T-helper 1 cell treated with Interleukin-12 subunit alpha and Interleukin-12 subunit beta and Interleukin-4 antibody, amounts not matched to agents 30 ng/mL and 1 ng/mL, for 36 hours (primary cell): ENCODE measurements around the gene SCAMP2. TPM values are rescaled to one million over a fixed set of nuclear protein-coding genes. Genes with fewer than 3 reads are reported as not detected.

Experiments used
- intact Hi-C: fragments of 100-400 bp; cut with micrococcal nuclease; formaldehyde crosslinking; loops from one replicate; pipeline ENCODE4 v1.15.1; 2024
- total RNA-seq: library from RNA; stranded (reverse); gene quantifications from 2 replicates; pipeline ENCODE4 v1.2.3, GENCODE V29; 2022

SCAMP2 gene
- total RNA-seq, 1 donor from 2014 or later: 156 TPM

DNA sequence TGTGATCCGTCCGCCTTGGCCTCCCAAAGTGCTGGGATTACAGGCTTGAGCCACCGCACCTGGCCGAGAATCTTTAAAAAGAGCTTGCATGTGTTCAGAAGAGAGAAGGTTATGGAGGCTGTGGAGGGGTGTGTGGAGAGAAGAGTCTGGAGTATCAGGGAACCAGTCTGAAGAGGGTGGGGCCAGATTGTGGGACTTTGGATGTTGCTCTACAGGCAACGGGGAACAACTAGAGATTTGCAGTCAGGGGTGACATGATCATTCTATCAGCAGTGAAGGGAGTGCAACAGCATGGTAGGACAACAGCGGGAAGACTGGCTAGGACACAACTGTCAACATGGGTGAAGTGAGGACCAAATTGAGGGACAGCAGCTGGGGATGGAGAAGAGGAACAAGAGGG is 8.9 kb downstream of the SCAMP2 start:
- intact Hi-C loops: no loop called here

DNA sequence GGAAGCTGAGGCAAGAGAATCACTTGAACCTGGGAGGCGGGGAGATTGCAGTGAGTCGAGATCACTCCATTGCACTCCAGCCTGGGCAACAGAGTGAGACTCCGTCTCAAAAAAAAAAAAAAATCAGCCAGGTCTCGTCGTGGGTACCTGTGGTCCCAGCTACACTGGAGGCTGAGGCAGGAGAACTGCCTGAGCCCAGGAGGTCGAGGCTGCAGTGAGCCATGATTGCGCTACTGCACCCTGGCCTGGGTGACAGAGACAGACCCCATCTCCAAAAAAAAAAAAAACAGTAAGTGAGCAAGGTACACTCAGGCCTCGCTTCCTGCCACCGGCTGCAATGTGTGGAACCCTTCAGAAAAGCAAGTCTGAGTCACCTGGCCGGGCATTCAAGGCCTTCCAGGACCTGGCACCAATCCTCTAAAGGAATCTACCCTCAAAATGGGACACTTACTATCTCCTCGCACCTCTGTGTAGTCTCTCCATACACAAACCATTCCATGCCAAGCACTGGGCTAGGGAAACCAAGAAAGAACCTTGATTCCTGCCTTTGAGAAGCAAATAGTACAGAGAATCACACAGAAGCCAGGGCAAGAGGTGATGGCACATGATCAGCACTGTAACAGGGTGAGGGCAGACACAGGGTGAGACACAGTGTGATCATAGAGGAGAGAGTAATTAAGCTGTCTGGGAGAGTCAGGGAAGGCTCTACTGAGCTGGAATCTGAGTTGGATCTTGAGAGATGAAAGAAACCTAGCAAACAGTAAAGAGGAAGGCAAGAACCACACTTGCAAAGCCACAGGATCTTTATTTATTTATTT is 9.7 kb downstream of the SCAMP2 start:
- intact Hi-C loops: no loop called here

DNA sequence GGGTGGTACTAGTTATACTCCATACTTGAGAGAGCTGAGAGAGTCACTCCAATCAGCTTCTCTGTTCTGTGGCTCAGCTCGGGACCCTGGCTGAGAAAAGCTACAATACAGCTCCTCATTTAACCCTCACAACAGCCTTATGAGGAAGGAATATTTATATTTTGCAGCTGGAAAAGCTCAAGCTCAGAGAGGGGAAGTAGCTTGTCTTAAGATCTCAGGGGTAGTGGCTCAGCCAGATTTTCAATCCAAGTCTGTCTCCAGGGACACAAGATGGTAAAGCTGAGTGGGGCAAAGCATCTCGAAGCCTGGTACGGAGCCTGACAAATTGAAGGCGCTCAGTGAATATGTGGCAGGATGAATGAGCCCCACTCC is 14.8 kb downstream of the SCAMP2 start:
- intact Hi-C loops: no loop called here

DNA sequence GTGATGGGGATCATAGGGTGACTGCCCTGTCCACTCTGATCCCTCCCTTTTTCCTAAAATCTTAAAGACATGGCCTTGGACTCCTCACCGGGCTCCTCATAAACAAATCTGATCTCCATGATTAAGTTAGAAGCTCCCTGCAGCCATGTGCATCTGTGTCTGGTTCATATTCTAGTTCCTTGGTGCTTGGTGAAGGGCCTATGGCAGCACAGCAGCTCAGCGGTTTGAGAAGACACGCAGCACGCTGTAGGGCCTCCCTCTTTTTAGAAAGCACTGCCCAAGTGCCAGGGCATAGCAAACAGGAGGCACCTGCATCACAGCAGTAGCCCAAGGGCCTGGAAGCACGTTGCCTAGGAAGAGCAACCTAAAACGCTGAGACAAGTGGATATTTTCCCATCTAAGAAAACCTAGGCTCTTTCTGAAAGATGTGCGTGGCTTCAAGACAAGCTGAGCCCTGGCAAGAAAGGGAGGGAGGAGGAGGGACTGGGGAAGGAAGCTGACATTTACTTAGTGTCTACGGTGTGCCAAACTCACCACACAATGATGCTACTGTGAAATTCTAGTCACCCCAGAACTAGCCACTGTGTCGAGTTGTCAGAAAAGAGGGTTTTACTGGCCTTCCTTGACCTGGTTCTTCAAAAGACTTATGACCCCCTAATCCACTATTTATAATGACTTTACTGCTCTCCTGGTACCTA is 15.3 kb downstream of the SCAMP2 start:
- intact Hi-C loops: no loop called here

DNA sequence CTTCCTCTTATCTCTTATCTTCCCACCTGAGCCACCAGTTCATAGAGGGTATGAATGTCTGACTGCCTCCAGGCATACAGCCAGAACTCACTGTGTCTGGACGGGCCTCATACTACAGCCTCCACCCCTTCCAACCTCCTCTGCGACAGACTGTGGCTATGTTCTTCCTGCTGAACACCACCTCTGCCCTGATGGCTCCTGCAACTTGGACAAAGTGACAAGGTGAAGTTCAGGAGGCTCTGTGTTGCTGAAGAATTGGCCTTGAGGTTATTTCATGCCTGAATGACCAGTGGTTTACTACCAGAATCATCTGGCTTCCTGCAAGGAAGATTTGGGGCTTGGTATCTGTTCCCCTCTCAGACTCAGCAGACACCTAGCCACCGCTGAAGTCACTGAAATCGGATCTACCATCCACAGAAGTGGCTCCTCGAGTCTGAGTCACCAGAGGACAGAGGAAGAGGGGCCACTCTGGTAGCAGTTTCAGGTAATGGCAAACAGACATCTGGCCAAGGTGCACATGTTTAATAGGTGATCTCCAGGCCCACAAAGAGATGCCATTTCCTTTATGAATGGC is 16.0 kb downstream of the SCAMP2 start:
- intact Hi-C loops: no loop called here

DNA sequence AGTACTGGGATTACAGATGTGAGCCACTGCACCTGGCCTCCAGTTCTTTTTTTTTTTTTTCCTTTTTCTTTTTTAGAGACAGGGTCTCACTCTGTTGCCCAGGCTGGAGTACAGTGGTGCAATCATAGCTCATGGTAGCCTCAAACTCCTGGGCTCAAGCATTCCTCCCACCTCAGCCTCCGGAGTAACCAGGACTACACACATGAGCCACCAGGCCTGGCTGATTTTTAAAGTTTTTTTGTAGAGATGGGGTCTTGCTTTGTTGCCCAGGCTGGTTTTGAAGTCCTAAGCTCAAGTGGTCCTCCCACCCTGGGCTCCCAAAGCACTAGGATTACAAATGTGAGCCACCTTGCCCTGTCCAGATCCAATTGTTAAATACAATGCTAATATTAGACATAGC is 16.6 kb downstream of the SCAMP2 start:
- intact Hi-C loops: no loop called here

DNA sequence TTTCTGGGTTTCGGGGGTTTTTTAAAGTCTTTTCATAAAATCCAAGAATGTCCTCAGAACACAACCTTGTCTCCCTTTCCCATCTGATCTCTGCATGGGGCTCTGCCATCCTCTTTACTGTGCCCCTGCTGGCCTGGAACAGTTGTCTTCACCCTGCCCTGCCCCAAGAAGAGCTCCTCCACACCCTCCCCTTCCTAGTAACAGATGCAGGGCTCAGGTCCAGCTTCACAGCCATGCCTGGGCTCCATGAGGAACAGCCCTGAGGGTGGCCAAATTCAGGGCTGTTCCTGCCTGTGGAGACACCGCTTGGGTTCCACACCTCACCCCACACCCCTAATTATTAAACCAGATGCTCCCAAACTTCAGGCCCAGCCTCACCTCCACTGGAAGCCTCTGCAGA is 17.3 kb downstream of the SCAMP2 start:
- intact Hi-C loops: no loop called here

DNA sequence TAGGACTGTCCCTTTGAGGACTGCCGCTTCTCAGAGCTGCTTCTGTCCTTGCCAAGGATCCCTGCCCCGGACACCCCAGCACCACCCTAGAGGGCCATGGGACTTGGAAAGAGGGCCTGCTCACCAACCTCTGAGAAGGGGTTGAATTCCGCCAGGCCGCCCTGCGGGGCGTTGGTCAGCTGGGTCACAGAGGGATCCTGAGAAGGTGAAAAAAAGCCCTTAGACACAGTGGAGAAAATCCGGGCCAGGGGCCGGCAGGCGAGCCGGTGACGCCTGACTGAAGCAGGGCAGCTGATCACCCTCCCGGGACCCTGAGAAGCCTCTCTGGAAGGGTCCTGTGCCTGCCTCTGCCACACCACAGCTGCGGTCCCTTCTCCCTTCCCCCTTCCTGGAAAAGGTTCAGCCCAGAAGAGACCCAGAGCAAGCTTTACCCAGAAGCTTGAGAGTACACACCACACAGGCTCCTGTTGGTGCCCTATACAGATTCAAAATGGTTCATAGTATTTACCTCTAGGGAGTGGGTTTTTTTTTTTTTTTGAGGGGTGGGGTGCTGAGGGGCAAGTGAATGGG is 18.6 kb downstream of the SCAMP2 start:
- intact Hi-C loops: no loop called here

DNA sequence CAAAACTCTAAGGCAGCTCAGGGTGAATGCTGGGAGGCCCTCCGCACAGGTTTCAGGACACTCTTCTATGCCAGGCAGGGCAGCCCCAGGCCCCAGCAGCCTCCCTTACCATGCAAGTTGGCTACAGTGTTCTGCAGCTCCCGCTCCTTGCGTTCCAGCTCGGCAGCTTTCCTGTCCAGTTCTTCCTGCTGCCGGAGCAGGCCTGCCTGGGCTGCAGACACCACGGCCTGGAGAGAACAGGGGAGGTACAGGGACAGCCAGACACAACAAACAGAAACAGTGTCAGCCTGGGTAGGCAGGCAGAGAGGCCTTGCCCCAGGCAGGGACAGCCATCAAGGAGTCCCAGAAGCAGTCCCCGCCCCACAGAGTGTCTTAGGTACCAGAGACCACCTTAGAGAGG is 21.2 kb downstream of the SCAMP2 start:
- intact Hi-C loops: no loop called here

DNA sequence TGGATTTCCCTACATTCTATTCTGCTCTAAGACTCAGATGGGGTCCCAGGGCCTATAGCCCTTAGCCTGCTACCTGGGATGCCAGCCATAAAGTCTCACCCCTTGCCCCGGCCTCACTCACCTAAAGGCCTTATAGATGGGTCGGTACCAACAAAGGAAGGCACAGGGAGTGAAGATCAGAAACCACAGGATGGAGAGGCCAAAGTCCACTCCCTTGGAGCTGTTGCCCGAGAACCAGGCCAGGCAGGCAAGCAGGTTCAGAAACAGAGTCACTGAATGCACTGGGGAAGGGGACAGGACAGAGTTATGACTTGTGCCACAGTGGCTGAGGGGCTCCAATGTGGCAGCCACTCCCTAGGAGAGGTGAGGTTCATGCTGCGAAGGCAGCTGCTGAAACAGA is 22.8 kb downstream of the SCAMP2 start:
- intact Hi-C loops: no loop called here

DNA sequence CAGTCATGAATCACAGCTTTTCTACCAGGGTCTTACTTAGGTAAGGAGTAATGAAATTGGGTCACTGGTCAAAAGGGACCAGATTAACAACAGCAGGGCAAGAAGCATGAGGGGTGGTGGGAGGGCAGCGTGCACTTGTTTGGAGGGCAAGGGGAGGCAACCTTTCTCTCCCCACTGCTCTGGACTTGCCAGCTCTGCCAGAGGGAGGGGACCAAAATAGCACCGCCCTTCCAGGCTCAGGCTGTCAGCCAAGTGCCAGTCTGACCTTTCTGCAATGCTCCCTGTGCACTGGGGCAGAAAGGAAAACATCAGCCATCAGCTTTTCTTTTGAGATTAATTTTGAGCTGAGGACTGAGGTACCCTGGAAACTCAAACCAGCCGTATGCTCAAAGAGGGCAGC is 25.7 kb downstream of the SCAMP2 start:
- intact Hi-C loops: no loop called here

DNA sequence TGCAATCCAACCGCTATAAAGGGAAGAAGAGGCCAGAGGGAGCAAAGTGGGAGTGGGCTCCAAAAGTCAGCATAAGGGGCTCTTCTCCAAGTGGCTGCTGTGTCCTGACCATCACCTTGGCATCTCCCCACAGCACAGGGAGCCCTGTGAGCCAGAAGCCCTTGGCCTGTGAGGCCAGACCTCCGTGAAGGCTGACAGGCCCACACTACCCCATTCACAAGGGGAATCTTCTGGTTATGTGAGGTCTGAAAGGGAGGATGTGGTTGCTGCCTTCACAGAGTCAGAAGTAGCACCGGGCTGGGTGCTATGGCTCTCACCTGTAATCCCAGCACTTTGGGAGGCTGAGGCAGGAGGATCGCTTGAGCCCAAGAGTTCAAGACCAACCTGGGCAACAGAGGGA is 27.6 kb downstream of the SCAMP2 start:
- intact Hi-C loops: loop anchor here (1.0 kb wide), 2 partner anchors 25 to 56 kb away; no protein-coding TSS in a partner anchor

DNA sequence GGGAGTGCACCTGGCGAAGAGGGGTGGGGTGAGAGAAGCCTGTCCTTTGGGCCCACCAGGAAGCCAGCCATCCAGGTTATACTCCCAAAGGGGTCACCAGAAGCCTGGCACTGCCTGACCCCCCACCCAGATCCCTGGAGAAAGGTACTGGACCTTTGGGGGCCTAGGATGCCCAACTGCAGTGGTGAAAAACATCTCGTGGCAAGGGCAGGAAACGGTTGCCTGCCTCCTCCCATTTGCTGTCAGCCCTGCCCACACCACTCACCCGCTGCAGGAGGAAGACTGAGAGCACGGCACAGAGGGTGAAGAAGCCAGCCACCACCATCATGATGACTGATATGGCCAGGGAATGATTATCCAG is 28.0 kb downstream of the SCAMP2 start:
- intact Hi-C loops: loop anchor here (1.0 kb wide), 2 partner anchors 25 to 56 kb away; no protein-coding TSS in a partner anchor

DNA sequence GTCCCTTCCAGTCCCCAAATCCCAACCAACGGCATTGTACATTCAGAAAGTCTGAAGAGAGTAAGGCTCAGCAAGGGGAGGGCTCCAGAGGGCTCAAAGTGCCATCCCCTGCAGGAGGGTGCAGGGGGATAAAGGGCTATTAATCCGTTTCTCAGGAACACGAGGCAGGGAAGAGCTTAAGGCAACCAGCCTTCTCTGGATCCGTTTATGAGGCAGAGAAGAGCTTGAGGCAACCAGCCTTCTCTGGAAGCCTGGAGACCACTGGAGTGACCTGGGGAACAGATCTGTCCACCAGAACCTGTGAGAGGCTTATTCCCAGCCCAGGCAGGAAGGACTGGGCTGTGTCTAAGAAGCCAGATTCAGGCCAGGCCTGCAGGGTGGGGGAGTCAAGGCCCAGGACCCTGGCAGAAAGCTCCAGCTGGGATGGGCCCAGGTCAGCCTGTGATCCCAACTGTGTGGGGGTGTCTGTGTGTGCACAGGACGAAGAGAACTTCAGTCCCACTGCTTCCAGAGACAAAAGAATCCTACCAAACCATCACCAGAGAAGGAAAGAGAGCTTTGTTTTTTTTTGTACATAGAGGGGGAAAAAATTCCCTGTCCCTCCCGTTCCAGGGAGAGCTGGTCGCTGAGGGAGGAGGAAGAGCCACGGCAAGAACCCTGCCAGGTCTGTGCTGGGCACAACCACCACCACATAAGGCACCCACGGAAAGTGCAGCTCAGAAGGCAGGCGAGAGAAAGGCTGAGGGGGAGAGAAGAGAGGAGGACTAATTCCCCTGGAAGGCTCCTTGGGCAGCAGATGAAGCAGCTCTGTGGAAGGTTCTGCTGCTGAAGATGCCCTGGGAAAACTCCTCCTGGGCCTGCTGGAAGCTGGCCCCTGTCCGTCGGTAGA is 28.6 kb downstream of the SCAMP2 start:
- intact Hi-C loops: loop anchor here (1.0 kb wide), 2 partner anchors 26 to 57 kb away; no protein-coding TSS in a partner anchor

DNA sequence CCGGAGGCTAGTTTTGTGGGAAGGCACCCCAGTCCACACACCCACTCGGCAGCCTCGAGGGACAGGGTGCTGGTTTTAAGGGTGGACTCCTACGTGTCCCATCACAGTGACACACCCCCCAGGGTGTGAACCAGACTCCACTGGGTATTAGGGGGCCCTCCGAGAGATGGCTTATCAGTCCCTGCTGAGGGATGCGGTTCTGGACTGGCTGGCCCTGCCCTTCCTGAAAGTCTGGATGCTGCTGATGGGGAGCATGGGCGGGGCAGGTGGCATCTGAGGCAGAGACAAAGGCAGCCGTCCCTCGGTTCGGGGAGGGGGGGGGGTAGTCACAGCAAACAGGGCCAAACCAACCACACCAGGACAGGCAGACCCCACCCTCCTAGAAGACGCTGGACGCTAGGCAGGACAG is 29.3 kb downstream of the SCAMP2 start:
- intact Hi-C loops: loop anchor here (1.0 to 2.0 kb wide), 10 partner anchors 29 to 609 kb away; partner anchors contain the start of genes ARID3B, COX5A, FAM219B and PPCDC

DNA sequence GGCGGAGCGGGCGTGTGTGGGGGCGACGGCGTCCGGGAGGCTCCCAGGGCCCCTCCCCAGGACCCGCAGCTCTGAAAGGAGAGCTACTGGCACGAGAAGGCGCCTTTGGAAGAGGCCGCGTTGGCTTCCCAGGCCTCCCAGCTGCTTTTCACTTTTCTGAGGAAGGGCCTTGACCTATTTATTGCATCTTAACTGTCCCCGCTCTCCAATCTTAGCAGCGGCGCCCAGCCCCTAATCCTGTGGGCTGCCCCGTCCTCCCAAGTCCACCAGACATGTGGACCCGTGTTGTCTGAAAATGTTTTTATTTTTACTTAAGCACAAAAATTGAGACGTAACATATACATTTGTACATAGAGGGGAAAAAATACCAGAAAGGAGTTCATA is 29.7 kb downstream of the SCAMP2 start:
- intact Hi-C loops: loop anchor here (1.0 to 2.0 kb wide), 10 partner anchors 30 to 609 kb away; partner anchors contain the start of genes ARID3B, COX5A, FAM219B and PPCDC

DNA sequence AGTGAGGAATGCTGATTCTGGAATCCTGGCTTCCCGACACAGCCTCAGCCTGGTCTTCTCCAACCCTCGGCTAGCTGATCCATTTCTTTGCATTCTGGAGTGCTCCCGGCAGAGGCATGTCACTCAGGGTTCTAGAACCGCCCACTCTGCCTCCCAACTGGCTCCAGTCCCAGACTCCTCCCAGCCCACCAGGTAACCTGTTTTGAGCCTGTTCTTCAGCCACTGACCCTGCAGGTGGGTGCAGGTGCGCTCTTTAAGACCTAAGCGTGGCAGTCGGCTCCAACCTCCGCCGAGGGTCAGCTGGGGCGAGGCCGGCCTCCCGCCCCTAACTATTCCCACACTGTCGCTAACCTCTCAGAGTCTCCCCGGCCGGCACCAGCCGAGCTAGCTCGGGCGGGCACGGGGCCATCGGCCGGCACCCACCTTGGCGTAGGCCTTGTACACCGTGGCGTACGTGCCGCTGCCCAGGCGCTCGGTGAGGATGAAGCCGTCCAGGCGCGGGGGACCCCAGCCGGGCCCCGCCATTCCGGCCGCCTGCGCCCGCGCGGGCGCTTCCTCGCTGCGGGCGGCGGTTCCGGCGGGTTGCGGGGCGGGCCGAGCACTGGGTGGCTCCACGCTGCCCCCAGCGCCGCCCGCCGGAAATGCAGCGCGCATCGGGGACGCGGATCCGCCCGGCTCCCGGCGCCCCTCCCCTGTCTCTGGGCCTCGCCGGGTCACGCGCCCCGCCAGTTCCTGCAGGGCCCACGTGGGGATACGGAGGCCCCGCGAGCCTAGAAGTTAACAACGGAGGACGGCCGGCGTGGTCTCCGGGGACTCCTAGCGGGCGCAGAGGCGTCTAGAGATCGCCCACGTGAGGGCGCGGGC is 30.4 kb downstream of the SCAMP2 start, which contains the start of gene ULK3:
Gene ULK3 (minus strand): TSS at position 576 of the 864 bp plus-strand sequence. CDS start 51 bp downstream, at position 525.
- intact Hi-C loops: loop anchor here (1.0 to 2.0 kb wide), 10 partner anchors 30 to 610 kb away; partner anchors contain the start of genes ARID3B, COX5A, FAM219B and PPCDC

DNA sequence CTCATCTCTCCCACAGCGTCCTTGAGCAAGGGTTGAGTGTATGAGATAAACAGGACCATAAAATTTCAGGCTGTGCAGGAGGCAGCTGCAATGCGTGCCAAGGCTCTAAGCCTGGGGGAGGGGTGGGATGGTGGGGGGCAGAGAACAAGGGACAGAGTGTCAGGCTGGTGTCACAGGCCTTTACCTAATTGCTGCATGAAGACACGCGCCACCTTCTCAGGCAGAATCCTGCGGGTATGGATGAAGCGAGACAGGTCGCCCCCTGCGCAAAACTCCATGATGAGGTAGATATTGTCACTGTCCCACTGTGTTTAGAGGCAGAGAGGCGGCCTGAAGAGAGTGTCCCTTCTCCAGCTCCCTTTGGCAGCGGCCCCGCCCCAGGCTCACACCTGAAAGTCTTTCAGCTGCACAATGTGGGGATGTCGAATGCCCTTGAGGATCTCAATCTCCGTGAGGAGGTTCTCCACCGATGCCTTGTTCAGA is 31.2 kb downstream of the SCAMP2 start:
- intact Hi-C loops: loop anchor here (2.0 kb wide), 3 partner anchors 61 to 611 kb away; partner anchors contain the start of gene ARID3B
